ENCODE measurements around the gene PLEKHH2.

GRCh38 chr2:43794956-43795355, 157.9 kb downstream of the PLEKHH2 start:
- TF ChIP-seq, protein P1, sequence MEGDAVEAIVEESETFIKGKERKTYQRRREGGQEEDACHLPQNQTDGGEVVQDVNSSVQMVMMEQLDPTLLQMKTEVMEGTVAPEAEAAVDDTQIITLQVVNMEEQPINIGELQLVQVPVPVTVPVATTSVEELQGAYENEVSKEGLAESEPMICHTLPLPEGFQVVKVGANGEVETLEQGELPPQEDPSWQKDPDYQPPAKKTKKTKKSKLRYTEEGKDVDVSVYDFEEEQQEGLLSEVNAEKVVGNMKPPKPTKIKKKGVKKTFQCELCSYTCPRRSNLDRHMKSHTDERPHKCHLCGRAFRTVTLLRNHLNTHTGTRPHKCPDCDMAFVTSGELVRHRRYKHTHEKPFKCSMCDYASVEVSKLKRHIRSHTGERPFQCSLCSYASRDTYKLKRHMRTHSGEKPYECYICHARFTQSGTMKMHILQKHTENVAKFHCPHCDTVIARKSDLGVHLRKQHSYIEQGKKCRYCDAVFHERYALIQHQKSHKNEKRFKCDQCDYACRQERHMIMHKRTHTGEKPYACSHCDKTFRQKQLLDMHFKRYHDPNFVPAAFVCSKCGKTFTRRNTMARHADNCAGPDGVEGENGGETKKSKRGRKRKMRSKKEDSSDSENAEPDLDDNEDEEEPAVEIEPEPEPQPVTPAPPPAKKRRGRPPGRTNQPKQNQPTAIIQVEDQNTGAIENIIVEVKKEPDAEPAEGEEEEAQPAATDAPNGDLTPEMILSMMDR (conservative IDR thresholded peaks at IDR 0.05 in 1 of 2, IDR thresholded peaks at IDR 0.05 in 1 of 2; ENCODE audit: extremely low read depth in 1 of 2, insufficient read depth in 1 of 2, low read depth in 1 of 2, low read length in 2 of 2), result no peak
- no peak for TF ChIP-seq EZH2 (IDR thresholded peaks at IDR 0.05; ENCODE audit: borderline replicate concordance, low read length)
